Stimulated activated CD4-positive, alpha-beta T cell treated with anti-CD3 and anti-CD28 coated beads, Interleukin-4, amount 100 ng/mL, for 1 hour (primary cell): Measurements from ENCODE around the gene SMCO3.
A peak's percentile ranks its signal among the peaks of the same experiment; 100 is the strongest.

Experiments
- DNase-seq: peaks from one replicate; pipeline ENCODE4 v3.0.0-alpha.2; 2020

Gene SMCO3

GRCh38 chr12:14814014-14814413 is at the start of gene SMCO3:
Gene SMCO3, minus strand, starts transcription at chr12:14814182. Its CDS starts 7,502 bp downstream, at chr12:14806680.
- no peak for DNase-seq

- DNase-seq, result no peak
Measured at GRCh38 chr12:14860490-14860889, 46.5 kb upstream of the SMCO3 start.

DNA sequence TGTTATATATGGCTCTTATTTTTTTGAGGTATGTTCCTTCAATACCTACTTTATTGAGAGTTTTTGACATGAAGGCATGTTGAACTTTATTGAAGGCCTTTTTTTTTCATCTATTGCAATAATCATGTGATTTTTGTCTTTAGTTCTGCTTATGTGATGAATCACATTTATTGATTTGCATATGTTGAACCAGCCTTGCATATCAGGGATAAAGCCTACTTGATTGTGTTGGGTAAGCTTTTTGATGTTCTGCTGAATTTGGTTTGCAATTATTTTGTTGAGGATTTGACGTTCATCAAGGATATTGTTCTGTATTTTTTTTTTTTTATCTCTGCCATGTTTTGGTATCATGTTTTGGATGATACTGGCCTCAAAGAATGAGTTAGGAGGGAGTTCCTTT is 44.5 kb upstream of the SMCO3 start:
- no peak for DNase-seq

DNA sequence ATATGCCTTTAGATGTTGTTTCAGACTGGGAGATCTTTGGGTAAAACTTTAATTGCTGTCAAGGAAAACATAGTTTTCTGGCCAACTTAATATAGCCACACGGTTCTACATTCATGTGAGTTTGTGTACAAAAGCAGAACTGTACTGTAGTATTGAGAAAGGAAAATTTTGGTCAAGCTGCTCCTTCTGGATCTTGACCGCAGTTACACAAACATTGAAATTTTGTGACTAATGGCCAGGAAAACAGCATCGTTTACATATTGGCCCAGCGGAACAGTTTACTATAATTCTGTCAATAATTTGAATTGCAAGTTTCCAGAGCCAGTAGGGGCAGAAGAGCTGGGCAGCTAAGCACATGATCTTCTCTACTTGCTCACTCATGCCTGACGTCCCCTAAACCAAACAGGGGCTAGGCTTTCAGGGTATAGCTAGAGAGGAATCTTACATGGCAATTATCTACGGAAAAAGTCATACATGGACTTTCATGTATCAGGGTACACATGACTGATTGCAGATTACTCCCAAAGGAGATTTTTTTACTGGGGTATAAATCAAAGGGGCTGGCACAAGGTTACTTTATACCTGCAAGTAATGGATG is 40.7 kb upstream of the SMCO3 start:
- DNase-seq, result no peak

- no peak for DNase-seq
Measured at GRCh38 chr12:14853961-14854360, 40.0 kb upstream of the SMCO3 start.

DNA sequence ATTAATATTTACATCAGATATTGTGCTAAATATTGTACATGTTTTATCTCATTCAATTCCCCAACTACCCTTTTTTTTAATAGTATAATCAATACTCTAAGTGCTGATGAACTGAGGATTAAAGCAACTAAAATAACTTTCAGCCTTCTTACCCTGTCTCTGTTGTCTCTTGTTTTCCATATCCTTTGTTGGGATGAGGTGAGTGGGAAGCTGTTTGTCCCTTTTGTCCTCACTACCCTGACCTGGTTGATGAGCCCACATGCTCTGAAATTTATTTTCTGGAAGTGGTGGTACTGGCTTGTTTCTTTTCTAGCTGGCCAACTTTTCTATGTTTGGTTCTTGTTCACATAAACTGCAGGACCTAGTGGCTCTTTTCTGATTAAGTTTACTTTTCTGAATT is 38.9 kb upstream of the SMCO3 start:
- no peak for DNase-seq

DNA sequence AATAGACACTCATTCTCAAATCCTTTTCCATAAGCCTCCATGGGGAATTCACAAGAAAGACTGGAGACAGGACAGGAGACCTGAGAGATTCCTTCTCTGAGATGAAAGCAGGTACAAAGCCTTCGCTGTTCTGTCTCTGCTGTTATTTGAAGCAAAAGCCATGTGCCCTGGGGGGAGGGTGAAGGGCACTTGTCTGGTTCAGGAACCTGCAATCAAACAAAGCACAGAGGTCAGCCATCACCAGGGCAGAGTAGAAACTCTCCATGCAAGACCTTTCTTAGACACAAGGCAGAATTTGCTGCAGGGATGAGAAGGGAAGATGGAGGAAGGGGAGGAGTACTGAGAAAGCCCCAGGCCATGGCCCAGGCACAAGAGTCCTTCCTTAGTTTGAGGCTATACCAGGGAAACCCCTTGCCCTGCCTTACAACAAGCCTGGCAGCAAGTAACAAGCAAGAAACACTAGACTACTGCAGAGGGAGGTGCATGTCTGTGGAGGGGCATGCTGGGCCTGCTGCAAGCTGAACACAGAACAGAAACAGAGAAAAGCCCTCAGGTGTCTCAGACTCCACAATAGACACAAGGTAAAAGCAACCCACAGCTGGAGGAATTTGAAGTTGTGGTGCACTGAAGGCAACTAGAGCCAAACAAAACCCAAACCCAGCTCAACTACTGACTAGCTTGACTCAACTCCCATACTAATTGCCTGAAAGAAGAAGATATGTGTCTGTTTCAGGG is 37.1 kb upstream of the SMCO3 start:
- DNase-seq, result no peak

DNA sequence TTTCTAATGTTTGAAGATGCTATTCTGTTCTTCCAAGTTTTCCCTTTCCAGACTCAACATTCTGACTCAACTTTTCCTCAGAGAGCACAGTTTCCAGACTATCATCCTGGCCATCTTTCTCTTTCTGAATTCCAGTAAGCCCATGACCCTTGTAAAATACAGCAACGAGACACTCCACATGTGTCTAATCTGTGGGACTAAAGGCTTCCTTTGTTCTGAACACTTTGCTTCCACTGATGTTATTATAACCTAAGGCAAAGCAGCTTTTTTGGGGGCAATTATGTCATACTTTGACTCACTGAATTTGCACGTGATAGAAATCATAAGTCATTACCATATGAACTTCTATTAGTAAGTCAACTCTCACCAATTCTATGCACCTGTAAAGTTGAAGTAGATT is 35.7 kb upstream of the SMCO3 start:
- DNase-seq, result no peak

DNA sequence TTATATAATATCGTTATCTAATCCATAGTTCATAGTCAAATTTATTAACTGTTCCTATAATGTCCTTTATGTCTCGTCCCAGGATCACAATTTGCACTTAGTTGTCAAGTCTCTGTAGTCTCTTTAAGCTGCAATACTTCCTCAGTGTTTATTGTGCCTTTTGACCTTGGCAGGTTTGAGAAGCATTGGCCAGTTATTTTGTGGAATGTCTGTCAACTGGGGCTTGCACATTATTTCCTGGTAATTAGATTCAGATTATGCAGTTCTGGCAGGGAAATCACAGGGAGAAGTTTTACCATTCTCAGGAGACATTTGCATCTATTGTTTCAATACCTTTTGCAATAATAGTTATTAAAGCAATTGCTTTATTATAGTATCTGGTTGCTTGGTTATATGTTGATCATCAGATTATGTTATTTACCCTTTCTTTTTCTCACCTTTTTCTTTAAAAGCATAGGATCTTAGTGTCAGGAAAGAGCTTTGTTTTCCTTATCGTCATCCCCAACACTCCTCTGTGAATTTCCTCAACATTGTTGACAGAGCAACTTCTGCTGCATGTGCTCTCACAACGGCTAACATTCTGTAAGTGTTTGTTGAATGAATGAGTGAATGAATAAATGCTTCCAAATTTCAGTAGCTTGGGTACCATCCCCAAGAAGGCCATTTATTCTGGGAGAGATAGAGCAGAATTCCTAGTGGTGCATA is 33.0 kb upstream of the SMCO3 start:
- DNase-seq, result no peak

GRCh38 chr12:14846042-14846587 is 32.1 kb upstream of the SMCO3 start:
- no peak for DNase-seq

DNA sequence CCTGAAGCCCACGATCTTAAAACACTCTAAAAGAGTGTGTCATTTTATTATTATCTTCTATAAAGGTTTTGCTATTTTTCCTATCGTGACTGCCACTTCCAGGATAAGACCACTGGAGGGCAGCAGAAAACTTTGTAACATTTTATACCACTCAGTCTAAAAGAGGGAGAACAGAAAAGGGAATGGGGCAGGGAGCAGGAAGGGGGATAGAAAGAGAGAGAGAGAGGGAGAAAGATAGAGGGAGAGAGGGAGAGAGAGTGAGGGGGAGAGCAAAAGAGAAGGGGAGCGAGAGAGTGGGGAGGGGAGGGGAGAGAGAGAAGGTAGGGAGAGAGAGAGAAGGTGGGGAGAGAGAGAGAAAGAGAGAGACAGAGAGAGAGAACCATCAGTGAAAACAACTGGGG is 31.4 kb upstream of the SMCO3 start:
- DNase-seq, result peak; percentile 8

DNA sequence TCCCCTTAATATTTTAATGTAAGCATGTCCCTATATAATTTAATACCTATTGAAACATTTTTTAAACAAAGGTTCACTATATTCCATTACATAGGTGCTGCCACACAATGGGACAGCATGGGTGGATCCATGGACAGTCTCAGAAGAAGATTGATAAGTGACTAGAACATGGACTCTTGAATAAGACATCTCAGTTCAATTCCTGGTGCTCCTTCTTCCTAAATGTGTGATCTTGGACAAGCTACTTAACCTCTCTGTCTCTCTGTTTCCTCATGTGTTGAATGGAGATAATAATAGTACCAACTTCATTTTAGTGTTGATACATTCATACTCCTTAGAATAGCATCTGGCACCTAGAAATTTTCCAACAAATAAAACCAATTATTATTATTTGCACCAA is 30.4 kb upstream of the SMCO3 start:
- no peak for DNase-seq

GRCh38 chr12:14843425-14843887 is 29.5 kb upstream of the SMCO3 start, which contains the start of gene ART4:
Gene ART4, minus strand, starts transcription at chr12:14843526. Its CDS starts 413 bp downstream, at chr12:14843113.
- no peak for DNase-seq

GRCh38 chr12:14842315-14842714 is 28.3 kb upstream of the SMCO3 start:
- no peak for DNase-seq

DNA sequence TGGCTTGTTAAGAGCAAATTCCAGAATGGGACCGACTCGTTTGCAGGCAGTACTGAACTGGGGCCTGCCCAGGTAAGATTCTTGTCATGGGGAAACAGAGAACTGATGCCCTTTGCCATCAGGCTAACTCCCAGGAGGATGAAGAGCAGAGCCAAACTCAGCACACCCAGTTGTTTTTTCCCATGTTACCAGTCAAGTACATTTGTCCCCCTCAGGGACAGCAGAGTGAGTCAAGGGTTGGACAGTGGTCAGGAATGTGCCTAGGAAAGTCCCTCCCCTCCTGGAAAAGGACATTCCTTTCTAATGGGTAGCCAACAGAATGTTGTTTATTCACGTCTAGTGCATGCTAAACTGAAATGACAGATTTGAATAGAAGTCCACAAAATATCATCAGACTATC is 27.8 kb upstream of the SMCO3 start:
- no peak for DNase-seq

DNA sequence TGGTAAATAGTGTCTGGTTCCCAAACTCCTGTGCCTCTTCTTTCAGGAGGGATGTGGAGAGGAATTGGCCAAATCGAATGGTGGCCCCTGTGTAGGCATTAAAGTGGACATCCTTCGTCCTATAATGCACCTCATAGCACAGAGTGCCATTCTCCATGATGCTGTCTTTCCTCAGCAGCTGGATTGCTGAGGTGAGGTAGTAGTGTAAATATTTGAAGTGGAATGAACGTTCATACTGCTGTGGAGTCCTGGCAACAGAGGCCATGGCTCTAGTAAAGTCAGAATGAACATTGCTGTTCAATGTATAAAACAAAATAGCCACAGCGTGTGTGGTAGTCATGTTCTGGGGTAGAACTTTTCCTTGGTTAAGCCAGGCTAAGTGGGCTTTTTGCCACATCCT is 26.6 kb upstream of the SMCO3 start:
- no peak for DNase-seq

- no peak for DNase-seq
Measured at GRCh38 chr12:14839262-14839661, 25.3 kb upstream of the SMCO3 start.

DNA sequence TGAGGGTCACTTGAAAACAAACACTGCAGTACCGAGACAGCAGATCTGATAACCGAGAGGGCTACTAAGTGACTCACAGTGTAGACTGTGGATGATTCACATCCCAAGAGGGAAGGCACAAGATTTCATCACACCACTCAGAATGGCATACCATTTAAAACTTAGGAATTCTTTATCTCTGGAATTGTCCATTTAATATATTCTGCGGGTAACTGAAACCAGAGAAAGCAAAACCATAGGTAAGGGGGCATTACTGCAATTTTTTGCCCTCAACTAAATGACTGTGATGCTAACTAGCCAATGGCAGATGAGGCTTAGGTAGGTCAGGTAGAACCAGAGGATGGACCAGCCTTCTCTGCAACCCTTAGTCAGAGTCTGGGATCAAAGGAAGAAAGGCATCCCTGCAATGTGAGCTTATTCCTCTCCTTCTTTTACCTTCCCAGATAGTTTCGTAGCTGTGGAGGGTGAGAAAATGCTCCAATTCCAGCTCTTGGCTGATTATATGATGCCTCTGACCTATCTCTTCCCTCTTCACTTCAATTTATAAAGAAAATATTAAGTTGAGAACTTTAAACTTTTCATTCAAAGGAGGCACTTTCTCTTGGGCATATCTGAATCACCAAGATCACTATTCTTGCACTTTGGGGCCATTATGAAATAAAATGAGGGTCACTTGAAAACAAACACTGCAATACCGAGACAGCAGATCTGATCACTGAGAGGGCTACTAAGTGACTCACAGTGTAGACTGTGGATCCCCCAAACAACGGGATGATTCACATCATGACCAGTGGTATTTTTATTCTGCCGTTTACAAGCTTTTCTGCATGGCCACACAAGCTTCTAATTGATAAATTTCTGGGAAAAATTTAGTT is 22.6 kb upstream of the SMCO3 start:
- no peak for DNase-seq

DNA sequence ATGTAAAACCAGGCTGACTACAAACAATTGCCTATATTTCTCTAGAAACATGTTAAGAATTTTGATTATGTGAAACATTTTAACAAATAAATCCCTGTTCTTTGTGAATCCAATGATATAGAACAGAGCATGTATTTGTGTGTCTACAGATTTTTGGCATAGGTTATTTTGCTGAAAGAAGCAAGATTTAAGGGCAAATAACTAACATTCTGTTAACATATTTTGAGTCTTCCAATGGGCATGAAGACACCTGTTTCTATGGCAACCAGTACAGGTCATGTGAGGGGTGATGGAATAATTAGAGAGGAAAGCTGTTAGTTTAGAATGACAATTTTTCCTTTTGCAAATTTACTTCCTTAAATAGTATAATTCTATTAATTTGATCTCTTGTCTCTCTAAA is 20.5 kb upstream of the SMCO3 start:
- no peak for DNase-seq

DNA sequence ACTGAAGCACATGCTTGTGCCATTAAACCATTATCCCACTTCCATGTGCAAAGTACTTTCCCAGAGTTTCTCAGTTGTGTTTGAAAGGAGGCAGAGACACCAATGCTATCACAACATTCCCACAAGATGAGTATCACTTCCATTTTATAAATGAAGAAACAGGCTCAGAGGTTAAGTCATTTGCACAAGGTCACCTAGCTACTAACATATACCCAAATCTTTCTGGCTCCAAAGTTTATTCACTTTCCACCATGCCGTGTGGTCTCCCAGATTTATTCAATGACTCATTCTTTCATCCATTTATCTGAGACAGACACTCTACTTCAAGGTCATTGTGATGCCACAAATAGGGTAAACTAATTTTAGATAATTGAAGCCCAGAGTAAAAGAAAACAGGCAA is 20.0 kb upstream of the SMCO3 start:
- no peak for DNase-seq

DNA sequence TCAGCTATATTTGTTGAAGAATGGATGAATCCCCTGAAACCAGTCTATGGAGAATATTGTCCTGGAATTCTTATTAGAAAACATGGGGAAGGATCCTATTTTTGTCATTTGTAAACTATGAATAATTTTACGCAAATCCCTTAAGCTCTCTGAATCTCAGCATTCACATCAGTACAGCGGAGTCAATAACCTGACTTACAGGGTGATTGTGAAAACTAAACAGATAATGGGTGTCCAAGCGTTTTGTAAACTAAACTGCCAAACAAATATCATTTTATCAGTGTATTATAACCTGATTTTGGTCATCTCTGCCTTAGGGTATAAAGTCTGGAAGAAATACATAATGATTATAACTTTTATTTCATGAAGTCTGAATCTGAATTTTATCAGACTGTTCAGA is 19.4 kb upstream of the SMCO3 start:
- DNase-seq, result no peak

DNA sequence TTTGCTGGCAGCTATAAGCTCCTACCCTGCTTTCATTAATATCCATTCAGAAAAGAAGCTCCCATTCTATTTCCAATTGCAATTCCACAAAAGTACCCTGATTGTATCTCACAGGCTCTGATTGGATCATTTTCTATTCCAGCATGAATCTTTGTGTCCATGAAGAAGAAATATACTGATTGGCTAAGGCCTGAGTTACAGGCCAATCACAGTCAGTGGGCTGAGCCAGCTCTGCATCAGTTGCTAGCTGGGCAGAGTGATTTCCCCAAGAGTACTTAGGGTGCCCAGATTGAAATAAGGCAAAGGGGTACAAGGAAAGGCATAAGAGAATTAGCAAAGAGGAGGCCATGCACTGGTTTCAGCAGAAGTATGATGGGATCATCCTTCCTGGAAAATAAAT is 14.9 kb upstream of the SMCO3 start:
- DNase-seq, result no peak

DNA sequence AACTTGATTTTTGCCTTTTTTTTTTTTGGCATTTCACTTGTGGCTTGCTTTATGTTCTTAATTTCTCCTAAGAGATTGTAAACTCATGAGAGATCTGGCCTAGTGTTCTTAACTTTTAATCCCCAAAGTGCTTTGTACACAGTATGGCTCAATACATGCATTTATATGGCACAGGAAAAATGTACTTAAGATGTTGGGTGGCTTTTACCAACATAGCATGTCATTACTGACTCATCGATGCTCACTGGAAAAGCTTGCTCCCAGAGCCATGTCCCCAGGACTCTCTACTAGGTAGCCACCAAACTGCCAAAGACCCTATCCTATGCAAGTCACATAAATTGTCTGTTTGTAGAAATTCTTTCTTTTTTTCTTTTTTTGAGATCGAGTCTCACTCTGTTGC is 13.1 kb upstream of the SMCO3 start:
- no peak for DNase-seq
